Jurkat, Clone E6-1 (cell line): ENCODE measurements around the gene CYP46A1.

Experiments
- DNase-seq: peaks from one replicate; pipeline ENCODE4 v3.0.0-alpha.2; 2011; ENCODE audit warnings: low read depth, low spot score
- H3K4me3 ChIP-seq: 2 replicates; pipeline ENCODE4 v1.5.1; 2011; ENCODE audit warnings: mild to moderate bottlenecking, low read length, control low read depth, moderate library complexity

The CYP46A1 gene

GRCh38 chr14:99671235-99672224 lies 12.6 kb upstream of the CYP46A1 start:
- no peak overlapping the region for H3K4me3 ChIP-seq
- DNase-seq: no peak

GRCh38 chr14:99672506-99673304 lies 11.4 kb upstream of the CYP46A1 start:
- DNase-seq: no peak
- H3K4me3 ChIP-seq: no peak overlapping the region

- no peak overlapping the region for H3K4me3 ChIP-seq
- no peak for DNase-seq
Observed at GRCh38 chr14:99673305-99674063, 10.6 kb upstream of the CYP46A1 start.

- no peak overlapping the region for H3K4me3 ChIP-seq
- no peak for DNase-seq
Observed at GRCh38 chr14:99674064-99674650, 9.9 kb upstream of the CYP46A1 start.

GRCh38 chr14:99674776-99675381 lies 9.2 kb upstream of the CYP46A1 start:
- no peak for DNase-seq

GRCh38 chr14:99675382-99675835 lies 8.7 kb upstream of the CYP46A1 start:
- no peak overlapping the region for H3K4me3 ChIP-seq
- DNase-seq: no peak

More at GRCh38 chr14:99674776-99675381, 9.2 kb upstream of the CYP46A1 start:
- no peak overlapping the region for H3K4me3 ChIP-seq

- DNase-seq: no peak
- no peak overlapping the region for H3K4me3 ChIP-seq
Observed at GRCh38 chr14:99675951-99676350, 8.1 kb upstream of the CYP46A1 start.

GRCh38 chr14:99676657-99677056 lies 7.4 kb upstream of the CYP46A1 start:
- DNase-seq: no peak
- H3K4me3 ChIP-seq: no peak overlapping the region

- H3K4me3 ChIP-seq: no peak overlapping the region
- DNase-seq: no peak
Observed at GRCh38 chr14:99677231-99678140, 6.6 kb upstream of the CYP46A1 start.

- no peak for DNase-seq
- H3K4me3 ChIP-seq: no peak overlapping the region
Observed at GRCh38 chr14:99678198-99678597, 5.9 kb upstream of the CYP46A1 start.

GRCh38 chr14:99679111-99679510 lies 5.0 kb upstream of the CYP46A1 start:
- no peak overlapping the region for H3K4me3 ChIP-seq
- DNase-seq: no peak

- DNase-seq: no peak
- H3K4me3 ChIP-seq: no peak overlapping the region
Observed at GRCh38 chr14:99679543-99679942, 4.6 kb upstream of the CYP46A1 start.

- DNase-seq: no peak
Observed at GRCh38 chr14:99679996-99680395, 4.1 kb upstream of the CYP46A1 start.

GRCh38 chr14:99681101-99681831 lies 2.8 kb upstream of the CYP46A1 start:
- H3K4me3 ChIP-seq: no peak overlapping the region
- DNase-seq: no peak

More at GRCh38 chr14:99679996-99680395, 4.1 kb upstream of the CYP46A1 start:
- H3K4me3 ChIP-seq: no peak overlapping the region

GRCh38 chr14:99681832-99682148 lies 2.3 kb upstream of the CYP46A1 start:
- no peak overlapping the region for H3K4me3 ChIP-seq
- DNase-seq: no peak

GRCh38 chr14:99682809-99683618 lies 1.1 kb upstream of the CYP46A1 start:
- H3K4me3 ChIP-seq: peak overlapping the region; percentile 75
- peak; percentile 35 for DNase-seq
